HepG2 (cell line): ENCODE results near the gene XPR1. TPM values are rescaled to one million over a fixed set of nuclear protein-coding genes. Genes with fewer than 3 reads are reported as not detected.

Source experiments
- ARID4A ChIP-seq: sonication (generic); formaldehyde crosslinking; IDR thresholded peaks from 2 replicates; pipeline ENCODE4 v1.5.0; 2020; ENCODE audit warnings: mild to moderate bottlenecking, missing genetic modification reagents, borderline replicate concordance
- DZIP1 ChIP-seq: sonication (generic); formaldehyde crosslinking; IDR thresholded peaks from 2 replicates; pipeline ENCODE4 v1.5.0; 2020; ENCODE audit warnings: mild to moderate bottlenecking, missing genetic modification reagents
- ELF3 ChIP-seq: IDR thresholded peaks from 2 replicates; pipeline ENCODE4 v1.6.1; 2016; ENCODE audit warnings: missing genetic modification reagents, missing compliant biosample characterization
- FOSL1 ChIP-seq: sonication (generic); formaldehyde crosslinking; IDR thresholded peaks from 2 replicates; pipeline ENCODE4 v1.9.0; 2021; ENCODE audit warnings: missing genetic modification reagents, borderline replicate concordance
- KLF16 ChIP-seq, 2 experiments: sonication (generic) in 1 of 2; formaldehyde crosslinking in 1 of 2; IDR thresholded peaks; 2 replicates each; pipeline versions ENCODE4 v1.6.1 to v1.8.0; 2016 to 2023; ENCODE audit warnings: missing genetic modification reagents in 2 of 2, missing compliant biosample characterization in 1 of 2
- MYC ChIP-seq: sonication (generic); formaldehyde crosslinking; IDR thresholded peaks from 2 replicates; pipeline ENCODE4 v1.9.0; 2021; ENCODE audit warnings: missing genetic modification reagents, borderline replicate concordance
- NR0B2 ChIP-seq: sonication (generic); formaldehyde crosslinking; IDR thresholded peaks from 2 replicates; pipeline ENCODE4 v1.4.0; 2020; ENCODE audit warnings: mild to moderate bottlenecking, missing genetic modification reagents
- TEAD2 ChIP-seq: sonication (generic); formaldehyde crosslinking; IDR thresholded peaks from 2 replicates; pipeline ENCODE4 v1.9.0; 2021; ENCODE audit warnings: missing genetic modification reagents
- ZNF18 ChIP-seq: sonication (generic); formaldehyde crosslinking; IDR thresholded peaks from 2 replicates; pipeline ENCODE4 v1.8.0; 2022; ENCODE audit warnings: mild to moderate bottlenecking, missing genetic modification reagents; ENCODE audit not compliant: insufficient replicate concordance
- ZNF556 ChIP-seq: sonication (generic); formaldehyde crosslinking; IDR thresholded peaks from 2 replicates; pipeline ENCODE4 v1.4.0; 2020; ENCODE audit warnings: mild to moderate bottlenecking, missing genetic modification reagents, borderline replicate concordance
- ZNF574 ChIP-seq: sonication (generic); formaldehyde crosslinking; IDR thresholded peaks from 2 replicates; pipeline ENCODE4 v1.4.0; 2020; ENCODE audit warnings: missing genetic modification reagents
- ZNF710 ChIP-seq: sonication (generic); formaldehyde crosslinking; IDR thresholded peaks from 2 replicates; pipeline ENCODE4 v1.5.0; 2020; ENCODE audit warnings: mild to moderate bottlenecking, missing genetic modification reagents, borderline replicate concordance
- polyA plus RNA-seq, 8 experiments: library from polyadenylated mRNA; depleted of rRNA in 3 of 8; stranded (reverse) in 7 of 8; unstranded in 1 of 8; fragments of >200 nt; fragmentation: Illumina TruSeq in 4 of 8; extraction: Trizol in 4 of 8; gene quantifications; 2 replicates each; pipeline versions ENCODE4 v1.2.1 to v1.2.3, GENCODE V29; 2011 to 2016; ENCODE audit warnings: low read depth in 4 of 8, missing spikeins in 1 of 8, mixed read lengths in 1 of 8; ENCODE audit not compliant: insufficient read depth in 1 of 8
- total RNA-seq, 5 experiments: library from RNA; depleted of rRNA; stranded (reverse); fragments of >200 nt; fragmentation: Illumina TruSeq; extraction: Trizol; gene quantifications; 2 replicates each; pipeline ENCODE4 v1.2.3, GENCODE V29; 2016; ENCODE audit warnings: low read depth in 1 of 5

The XPR1 gene
- total and polyA plus RNA-seq, 2 of the 13 experiments (the other 11 are each of a cell fraction or from before 2014, with no cell fraction given) = 22.3 to 23.6 TPM

GRCh38 chr1:180632326-180633056, 669 bp downstream of the XPR1 start (continued):
- TF ChIP-seq ZNF710 (CRISPR knock-in tag) (peak; percentile 76), FOSL1 (CRISPR knock-in tag) (no peak), TEAD2 (no peak; the same call in 1 of the 2 replicates), MYC (CRISPR knock-in tag) (0 out of 2 replicates have a peak, but pooled peaks have one; percentile 22), ELF3 (CRISPR knock-in tag) (0 out of 2 replicates have a peak, but pooled peaks have one; percentile 6), DZIP1 (CRISPR knock-in tag) (peak; percentile 49; the same call in 1 of the 2 replicates), NR0B2 (CRISPR knock-in tag) (peak; percentile 59; the same call in 1 of the 2 replicates), ARID4A (peak; percentile 75; the same call in 1 of the 2 replicates), ZNF556 (peak; percentile 10; the same call in 1 of the 2 replicates), KLF16 (CRISPR knock-in tag; IDR thresholded peaks at IDR 0.05) (peak in 1 of 2 experiments; percentile 28; a peak in 1 of 4 replicates), ZNF574 (0 out of 2 replicates have a peak, but pooled peaks have one; percentile 5), ZNF18 (CRISPR knock-in tag) (peak; percentile 69)
